HEK293T (cell line): ENCODE measurements around the gene SEC22C.
A peak's percentile ranks its signal among the peaks of the same experiment; 100 is the strongest.

Experiments
- CTCF ChIA-PET: fragments of 350-600 bp; formaldehyde crosslinking; extraction: SDS; loops from one replicate; lab custom pipeline; 2021; ENCODE audit warnings: antibody characterized with exemption, inconsistent platforms; lab: Yijun Ruan, JAX
- POLR2A ChIA-PET: fragments of 350-600 bp; formaldehyde crosslinking; extraction: SDS; loops from one replicate; lab custom pipeline; 2020; ENCODE audit warnings: antibody characterized with exemption, inconsistent platforms; lab: Yijun Ruan, JAX
- DNase-seq: peaks from one replicate; pipeline ENCODE4 v3.0.0; 2012; ENCODE audit warnings: mixed read lengths; ENCODE audit errors: extremely low spot score
- ARNT ChIP-seq: fragments of 450-650 bp; IDR thresholded peaks from 2 replicates; pipeline ENCODE4 v1.6.1; 2017; ENCODE audit warnings: mild to moderate bottlenecking
- BHLHE40 ChIP-seq: fragments of 450-650 bp; IDR thresholded peaks from 2 replicates; pipeline ENCODE4 v1.6.1; 2016; ENCODE audit warnings: mild to moderate bottlenecking, moderate library complexity, borderline replicate concordance
- CTBP1 ChIP-seq: fragments of 450-650 bp; IDR thresholded peaks from 2 replicates; pipeline ENCODE4 v1.6.1; 2016; ENCODE audit warnings: borderline replicate concordance
- ELF4 ChIP-seq: fragments of 450-650 bp; IDR thresholded peaks from 2 replicates; pipeline ENCODE4 v1.6.1; 2017; ENCODE audit warnings: antibody characterized with exemption
- FOXA1 ChIP-seq: fragments of 450-650 bp; IDR thresholded peaks from 2 replicates; pipeline ENCODE4 v1.6.1; 2016; ENCODE audit warnings: mild to moderate bottlenecking
- FOXK2 ChIP-seq: fragments of 450-650 bp; IDR thresholded peaks from 2 replicates; pipeline ENCODE4 v1.6.1; 2016; ENCODE audit warnings: mild to moderate bottlenecking
- FOXM1 ChIP-seq: fragments of 450-650 bp; IDR thresholded peaks from 2 replicates; pipeline ENCODE4 v1.6.1; 2017; ENCODE audit warnings: mild to moderate bottlenecking, borderline replicate concordance
- HDGF ChIP-seq: fragments of 450-650 bp; IDR thresholded peaks from 2 replicates; pipeline ENCODE4 v1.6.1; 2017; ENCODE audit warnings: antibody characterized with exemption, borderline replicate concordance
- L3MBTL2 ChIP-seq: fragments of 450-650 bp; conservative IDR thresholded peaks from 2 replicates; pipeline ENCODE4 v1.6.1; 2016; ENCODE audit warnings: mild to moderate bottlenecking
- LEF1 ChIP-seq: fragments of 450-650 bp; IDR thresholded peaks from 2 replicates; pipeline ENCODE4 v1.6.1; 2017; ENCODE audit warnings: mild to moderate bottlenecking, borderline replicate concordance
- NFRKB ChIP-seq: fragments of 450-650 bp; IDR thresholded peaks from 2 replicates; pipeline ENCODE4 v1.6.1; 2016; ENCODE audit warnings: mild to moderate bottlenecking, moderate library complexity
- SP1 ChIP-seq: fragments of 450-650 bp; IDR thresholded peaks from 2 replicates; pipeline ENCODE4 v1.6.1; 2017
- SUZ12 ChIP-seq: fragments of 450-650 bp; IDR thresholded peaks from 2 replicates; pipeline ENCODE4 v1.6.1; 2016; ENCODE audit warnings: mild to moderate bottlenecking
- TARDBP ChIP-seq: fragments of 450-650 bp; IDR thresholded peaks from 2 replicates; pipeline ENCODE4 v1.6.1; 2016
- ZNF384 ChIP-seq: fragments of 450-650 bp; IDR thresholded peaks from 2 replicates; pipeline ENCODE4 v1.6.1; 2016
- TF ChIP-seq, protein P1 (sequence below): fragments of 450-650 bp; IDR thresholded peaks from 2 replicates; pipeline ENCODE4 v1.6.1; 2016

The SEC22C gene

DNA sequence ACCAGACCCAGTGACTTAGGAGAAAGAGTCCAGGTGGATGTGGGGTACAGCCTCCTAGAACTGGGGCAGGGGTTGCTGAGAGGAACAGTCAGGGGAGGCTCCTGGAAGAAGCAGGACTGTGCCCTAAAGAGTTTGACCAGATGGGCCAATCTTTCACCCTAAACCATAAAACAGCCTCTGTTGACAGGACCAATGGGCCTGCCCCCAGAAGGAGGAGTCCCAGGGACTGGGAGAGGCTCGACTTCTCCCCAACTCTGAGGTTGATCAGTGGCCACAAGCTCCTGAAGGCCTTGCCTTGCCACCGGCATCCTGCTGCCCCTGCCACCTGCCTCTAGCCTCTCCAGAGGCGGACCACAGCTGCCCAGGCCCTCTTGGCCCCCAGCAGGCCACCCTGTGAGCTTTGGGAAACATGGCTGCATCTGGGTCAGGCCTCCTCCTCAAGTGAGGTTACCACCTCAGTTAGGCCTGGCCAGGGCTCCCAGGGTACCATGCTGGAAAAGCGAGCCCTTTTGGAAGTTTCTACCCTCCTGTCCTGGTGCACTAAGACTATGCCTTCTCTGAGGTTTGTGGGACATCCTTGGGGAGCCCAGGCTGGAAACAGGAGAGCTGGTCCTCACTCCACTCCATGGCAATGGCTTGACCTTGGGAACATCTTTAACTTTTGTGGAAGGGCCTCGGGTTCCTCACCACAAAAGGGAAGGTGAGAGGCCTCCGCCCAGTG lies 76.5 kb downstream of the SEC22C start:
- no peak for DNase-seq
- ChIA-PET CTCF (no interaction called here), POLR2A (no interaction called here)
- TF ChIP-seq, protein P1, sequence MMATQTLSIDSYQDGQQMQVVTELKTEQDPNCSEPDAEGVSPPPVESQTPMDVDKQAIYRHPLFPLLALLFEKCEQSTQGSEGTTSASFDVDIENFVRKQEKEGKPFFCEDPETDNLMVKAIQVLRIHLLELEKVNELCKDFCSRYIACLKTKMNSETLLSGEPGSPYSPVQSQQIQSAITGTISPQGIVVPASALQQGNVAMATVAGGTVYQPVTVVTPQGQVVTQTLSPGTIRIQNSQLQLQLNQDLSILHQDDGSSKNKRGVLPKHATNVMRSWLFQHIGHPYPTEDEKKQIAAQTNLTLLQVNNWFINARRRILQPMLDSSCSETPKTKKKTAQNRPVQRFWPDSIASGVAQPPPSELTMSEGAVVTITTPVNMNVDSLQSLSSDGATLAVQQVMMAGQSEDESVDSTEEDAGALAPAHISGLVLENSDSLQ: no peak
- TF ChIP-seq NFRKB (no peak), CTBP1 (no peak), SP1 (no peak), LEF1 (no peak), FOXM1 (no peak), ELF4 (no peak), FOXK2 (no peak), L3MBTL2 (no peak), SUZ12 (no peak), HDGF (no peak), ARNT (no peak), ZNF384 (no peak)

DNA sequence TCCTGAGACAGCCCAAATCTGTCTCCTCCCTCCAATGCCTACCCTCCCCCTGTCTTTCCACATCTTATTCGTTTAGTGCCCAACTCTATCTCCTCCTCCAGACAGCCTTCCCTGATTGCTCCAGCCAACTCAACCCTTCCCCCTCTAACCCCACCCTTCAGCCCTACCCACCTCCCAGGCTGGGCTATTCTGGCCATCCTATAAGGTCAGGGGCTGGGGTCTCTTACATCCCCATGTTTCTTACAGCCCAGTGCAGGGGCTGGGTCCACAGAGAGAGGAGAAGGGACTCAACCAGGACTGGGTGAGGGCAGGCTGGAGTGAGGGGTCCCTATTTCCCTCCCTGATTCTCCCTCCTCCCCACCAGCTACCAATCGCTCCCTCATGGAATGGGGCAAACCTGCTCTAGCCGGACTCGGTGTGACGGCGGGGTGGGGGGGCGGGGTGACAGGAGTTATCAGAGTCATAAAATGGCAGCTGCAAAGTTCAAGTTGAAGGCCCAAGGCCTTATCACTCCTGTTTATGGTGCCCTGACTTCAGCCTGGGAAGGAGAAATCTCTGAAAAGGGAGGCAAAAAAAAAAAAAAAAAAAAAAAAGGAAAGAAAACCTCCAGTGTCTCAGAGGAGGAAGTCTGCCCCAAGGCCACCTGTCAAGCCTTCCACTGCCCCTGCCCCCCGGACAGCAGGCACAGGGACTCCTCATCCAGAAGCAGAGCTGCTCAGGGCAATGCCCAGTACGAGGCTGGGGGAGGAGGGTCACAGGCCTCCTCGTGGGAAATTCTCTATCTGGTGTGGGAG lies 77.2 kb downstream of the SEC22C start:
- no peak for DNase-seq
- ChIA-PET POLR2A (no interaction called here), CTCF (no interaction called here)
- TF ChIP-seq FOXM1: no peak
- TF ChIP-seq LEF1: no peak
- TF ChIP-seq TARDBP: no peak
- no peak for TF ChIP-seq FOXA1
- TF ChIP-seq NFRKB: no peak

DNA sequence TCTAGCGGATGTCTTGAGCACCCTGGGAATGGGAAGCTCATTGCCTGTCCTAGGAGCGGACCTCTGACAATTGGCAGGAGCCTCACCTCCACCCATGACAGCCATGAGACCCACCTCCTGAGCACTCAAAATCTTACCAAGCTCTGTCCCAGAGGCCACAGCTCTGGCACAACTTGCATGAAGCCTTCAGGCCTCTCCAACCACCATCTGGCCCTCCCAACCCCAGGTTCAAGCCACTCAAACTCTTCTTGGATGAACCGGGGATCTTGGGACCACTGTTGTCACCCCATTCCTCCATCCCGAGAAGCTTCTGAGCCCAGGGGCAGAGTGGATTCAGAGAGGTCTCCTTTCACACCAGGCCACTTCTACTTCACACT lies 77.8 kb downstream of the SEC22C start:
- ChIA-PET CTCF (no interaction called here), POLR2A (no interaction called here)
- DNase-seq: no peak
- TF ChIP-seq BHLHE40 (no peak), SP1 (no peak), ELF4 (no peak), SUZ12 (no peak), FOXK2 (no peak), NFRKB (no peak), TARDBP (no peak), FOXA1 (no peak), ARNT (no peak)

DNA sequence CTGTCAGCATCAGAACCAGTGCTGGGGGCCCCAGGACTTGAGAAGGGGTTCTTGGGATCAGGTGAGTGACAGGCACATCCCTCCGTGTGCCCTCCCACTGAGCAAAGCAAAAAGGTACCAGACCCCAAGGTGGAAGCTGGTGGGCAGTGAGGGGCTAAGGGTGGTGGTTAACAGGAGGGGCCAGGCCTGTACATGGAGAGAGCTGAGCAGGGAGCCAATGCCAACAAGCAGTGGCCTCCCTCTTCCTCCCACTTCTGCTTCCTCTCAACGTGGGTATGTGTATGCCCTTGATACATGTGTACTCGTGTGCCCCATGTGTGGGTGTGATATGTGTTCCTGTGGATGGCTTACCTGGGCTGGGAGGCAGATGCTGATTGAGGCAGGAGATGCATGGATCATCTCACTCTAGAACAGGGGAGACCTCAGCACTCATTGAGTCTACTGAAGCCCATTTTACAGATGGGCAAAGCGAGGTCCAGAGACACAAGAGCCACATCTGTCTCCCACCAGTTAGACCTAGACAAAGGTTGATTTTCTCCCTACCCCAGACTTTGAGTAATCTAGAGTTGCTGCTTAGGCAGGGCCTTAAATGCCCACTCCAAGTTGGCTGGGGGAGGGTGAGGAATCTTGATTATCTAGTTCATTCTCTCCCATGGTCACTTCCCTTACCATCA lies 78.4 kb downstream of the SEC22C start:
- ChIA-PET CTCF (no interaction called here), POLR2A (no interaction called here)
- no peak for DNase-seq
- TF ChIP-seq, protein P1: peak; percentile 43; the same call in 1 of the 2 replicates
- TF ChIP-seq L3MBTL2: no peak
- no peak for TF ChIP-seq FOXM1

DNA sequence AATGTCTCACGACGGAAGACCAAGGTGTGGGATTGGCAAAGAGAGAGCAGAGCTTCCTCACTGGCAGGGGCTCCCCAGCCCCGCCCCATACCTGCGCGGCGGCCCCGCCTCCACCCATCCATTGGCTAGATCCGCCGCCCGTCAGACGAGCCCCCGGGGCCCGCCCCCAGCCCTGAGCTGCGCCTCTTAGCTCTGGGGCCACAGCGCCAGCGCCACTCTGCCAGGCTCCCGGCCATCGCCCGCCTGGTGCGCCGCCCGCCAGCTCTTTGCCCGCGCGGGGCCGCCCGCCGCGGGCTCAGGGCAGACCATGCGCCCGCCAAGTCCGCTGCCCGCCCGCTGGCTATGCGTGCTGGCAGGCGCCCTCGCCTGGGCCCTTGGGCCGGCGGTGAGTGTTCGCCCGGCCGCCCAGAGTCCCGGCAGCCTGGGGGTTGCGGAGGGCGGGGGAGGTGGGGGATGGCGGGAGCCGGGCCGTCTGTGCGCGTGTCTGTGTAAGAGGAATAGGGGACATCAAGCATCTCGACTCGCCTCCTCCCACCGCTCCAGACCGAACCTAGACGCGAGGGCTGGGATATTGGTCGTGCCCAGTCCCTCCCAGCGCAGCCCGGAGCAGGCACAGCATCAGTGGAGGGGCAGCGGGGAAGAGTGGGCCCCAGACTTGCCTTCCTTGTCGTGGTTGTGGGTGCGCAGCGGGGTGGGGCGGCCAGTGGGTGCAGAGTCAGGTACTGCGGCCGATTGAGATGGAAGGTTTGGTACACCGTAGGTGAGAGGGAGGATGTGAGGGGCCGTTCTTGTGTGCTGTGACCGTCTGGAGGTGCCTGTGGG lies 79.1 kb downstream of the SEC22C start, which contains the start of gene VIPR1:
TSS of gene VIPR1 (plus strand) at position 215 of the 822 bp plus-strand sequence. CDS start at position 308, 93 bp downstream.
- TF ChIP-seq FOXM1: 0 out of 2 replicates have a peak, but pooled peaks have one; percentile 28
- TF ChIP-seq L3MBTL2: peak; percentile 18; the same call in 1 of the 2 replicates
- TF ChIP-seq, protein P1: peak; percentile 98
- TF ChIP-seq ZNF384: no peak
- TF ChIP-seq CTBP1: no peak
- POLR2A ChIA-PET: interaction anchor here (0.8 to 1.1 kb wide), 8 partner anchors 10 to 98 kb away, joined by 3 to 5 read pairs (median 4); partner anchors contain the start of gene NKTR
- DNase-seq: peak; percentile 91
- CTCF ChIA-PET: no interaction called here
